Measurements from ENCODE around the gene DLG2. TPM values are rescaled to one million over a fixed set of nuclear protein-coding genes. Genes with fewer than 3 reads are reported as not detected.

Gene DLG2
- total and polyA plus RNA-seq, 2 of the 4 experiments (the other 2 are of a cell fraction) = 0.31 to 0.36 TPM

DNA sequence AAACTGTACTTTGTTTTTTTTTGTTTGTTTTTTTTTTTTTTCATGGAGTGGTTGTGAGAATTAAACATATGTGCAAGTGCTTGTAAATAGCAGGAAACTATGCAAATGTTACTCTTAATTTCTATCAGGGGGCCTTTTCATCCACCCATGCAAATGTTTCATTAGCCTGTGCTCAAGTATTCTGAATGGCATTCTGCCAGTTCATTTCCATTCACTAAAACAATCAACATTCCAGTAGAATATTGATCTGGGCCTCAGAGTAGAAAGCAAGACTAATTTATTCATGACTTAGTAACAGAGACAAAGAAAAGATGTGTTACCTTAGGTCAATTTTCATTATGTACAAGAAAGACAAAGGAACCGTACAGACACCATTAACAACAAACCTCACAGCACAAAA lies 971.4 kb downstream of the DLG2 start:
- no TSS peak for BruUV-seq (replicated peaks)
- Histone ChIP-seq H3K23ac (ENCODE audit: low read depth, low read length) (no peak overlapping the region), H3K4me1 (ENCODE audit: control insufficient read depth, insufficient read depth, low read length) (no peaks in the 10 kb centered on the region), H4K5ac (ENCODE audit: low read depth, low read length) (no peak overlapping the region), H3K79me1 (ENCODE audit: low read depth in 1 of 2, low read length in 2 of 2) (no peaks in the 10 kb centered on the region), H3K36me3 (ENCODE audit: control insufficient read depth, insufficient read depth, low read length) (no peaks in the 10 kb centered on the region), H2BK20ac (ENCODE audit: low read depth, low read length) (no peak overlapping the region), H3K9me1 (ENCODE audit: insufficient read depth, low read length) (no peaks in the 10 kb centered on the region), H2AK5ac (ENCODE audit: low read depth, low read length) (no peak overlapping the region), H3K56ac (ENCODE audit: extremely low read depth, insufficient read depth, low read length) (no peak overlapping the region), H2AK9ac (replicated peaks; ENCODE audit: low read depth, low read length, poor library complexity) (no peak overlapping the region), H3K4me3 (ENCODE audit: insufficient read depth, low read depth, low read length) (no peak overlapping the region), H2BK120ac (ENCODE audit: low read depth, low read length) (no peak overlapping the region), H3K14ac (replicated peaks; ENCODE audit: low read depth, low read length) (no peak overlapping the region), H2BK15ac (ENCODE audit: low read depth, low read length) (no peak overlapping the region), H2BK5ac (ENCODE audit: low read depth, low read length, poor library complexity, severe bottlenecking) (no peak overlapping the region), H3K27ac (ENCODE audit: insufficient read depth, low read length) (no peak overlapping the region), H3K18ac (ENCODE audit: low read depth, low read length) (no peak overlapping the region), H4K20me1 (ENCODE audit: insufficient read depth, low read length) (no peaks in the 10 kb centered on the region), H3K4me2 (ENCODE audit: low read depth, low read length) (no peak overlapping the region), H3K27me3 (ENCODE audit: control insufficient read depth, insufficient read depth, low read length) (no peaks in the 10 kb centered on the region), H3K4ac (ENCODE audit: low read depth, low read length) (no peak overlapping the region), H4K91ac (ENCODE audit: insufficient read depth, low read depth, low read length) (no peak overlapping the region), H3K9me3 (ENCODE audit: control insufficient read depth, insufficient read depth, low read length) (no peaks in the 10 kb centered on the region), H2AFZ (replicated peaks; ENCODE audit: low read length, poor library complexity) (no peak overlapping the region), H4K8ac (ENCODE audit: low read depth in 2 of 2, low read length in 2 of 2) (no peak overlapping the region), H3K9ac (ENCODE audit: low read depth, low read length) (no peak overlapping the region)
- DNase-seq = no peak
- WGBS, 2 experiments (ENCODE audit: extremely low coverage in 2 of 2, insufficient read length in 1 of 2) = no CpG with 5 or more reads among the region's 1 CpG
- intact Hi-C loops (cut with micrococcal nuclease) = no loop called here
- no peak for TF ChIP-seq RFX5 (IDR thresholded peaks at IDR 0.05; ENCODE audit: low read depth, low read length)
- no peak for TF ChIP-seq BHLHE40 (IDR thresholded peaks at IDR 0.05; ENCODE audit: low read depth, low read length)
- no peak for TF ChIP-seq ELK1 (IDR thresholded peaks at IDR 0.05; ENCODE audit: borderline replicate concordance, low read depth, low read length)
- TF ChIP-seq, protein P1, sequence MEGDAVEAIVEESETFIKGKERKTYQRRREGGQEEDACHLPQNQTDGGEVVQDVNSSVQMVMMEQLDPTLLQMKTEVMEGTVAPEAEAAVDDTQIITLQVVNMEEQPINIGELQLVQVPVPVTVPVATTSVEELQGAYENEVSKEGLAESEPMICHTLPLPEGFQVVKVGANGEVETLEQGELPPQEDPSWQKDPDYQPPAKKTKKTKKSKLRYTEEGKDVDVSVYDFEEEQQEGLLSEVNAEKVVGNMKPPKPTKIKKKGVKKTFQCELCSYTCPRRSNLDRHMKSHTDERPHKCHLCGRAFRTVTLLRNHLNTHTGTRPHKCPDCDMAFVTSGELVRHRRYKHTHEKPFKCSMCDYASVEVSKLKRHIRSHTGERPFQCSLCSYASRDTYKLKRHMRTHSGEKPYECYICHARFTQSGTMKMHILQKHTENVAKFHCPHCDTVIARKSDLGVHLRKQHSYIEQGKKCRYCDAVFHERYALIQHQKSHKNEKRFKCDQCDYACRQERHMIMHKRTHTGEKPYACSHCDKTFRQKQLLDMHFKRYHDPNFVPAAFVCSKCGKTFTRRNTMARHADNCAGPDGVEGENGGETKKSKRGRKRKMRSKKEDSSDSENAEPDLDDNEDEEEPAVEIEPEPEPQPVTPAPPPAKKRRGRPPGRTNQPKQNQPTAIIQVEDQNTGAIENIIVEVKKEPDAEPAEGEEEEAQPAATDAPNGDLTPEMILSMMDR (conservative IDR thresholded peaks at IDR 0.05; ENCODE audit: low read depth, low read length) = no peak
- TF ChIP-seq MXI1 (IDR thresholded peaks at IDR 0.05; ENCODE audit: borderline replicate concordance, low read depth, low read length) = no peak
- no peak for TF ChIP-seq CEBPB (IDR thresholded peaks at IDR 0.05; ENCODE audit: low read depth, low read length)
- TF ChIP-seq RCOR1 (IDR thresholded peaks at IDR 0.05; ENCODE audit: insufficient replicate concordance, low read length) = no peak
- TF ChIP-seq, protein P2, sequence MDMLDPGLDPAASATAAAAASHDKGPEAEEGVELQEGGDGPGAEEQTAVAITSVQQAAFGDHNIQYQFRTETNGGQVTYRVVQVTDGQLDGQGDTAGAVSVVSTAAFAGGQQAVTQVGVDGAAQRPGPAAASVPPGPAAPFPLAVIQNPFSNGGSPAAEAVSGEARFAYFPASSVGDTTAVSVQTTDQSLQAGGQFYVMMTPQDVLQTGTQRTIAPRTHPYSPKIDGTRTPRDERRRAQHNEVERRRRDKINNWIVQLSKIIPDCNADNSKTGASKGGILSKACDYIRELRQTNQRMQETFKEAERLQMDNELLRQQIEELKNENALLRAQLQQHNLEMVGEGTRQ (IDR thresholded peaks at IDR 0.05; ENCODE audit: low read depth, low read length) = no peak
- TF ChIP-seq CHD1 (IDR thresholded peaks at IDR 0.05; ENCODE audit: low read depth, low read length) = no peak
- no peak for TF ChIP-seq SMC3 (IDR thresholded peaks at IDR 0.05; ENCODE audit: low read depth, low read length)
- TF ChIP-seq POLR2A (IDR thresholded peaks at IDR 0.05; ENCODE audit: low read depth, low read length) = no peak
- ChIA-PET CTCF (no interaction called here), POLR2A (ENCODE audit: unreplicated experiment) (no interaction called here)
- ATAC-seq (ENCODE audit: low read depth) = no peak
- dilution Hi-C loops (cut with HindIII; ENCODE audit: low sequenced_read_pairs, unreplicated experiment) = no loop called here
- in situ Hi-C loops (cut with MboI; ENCODE audit: low sequenced_read_pairs) = no loop called here

Measured in IMR-90 (cell line).